Measurements from ENCODE around the gene EFNA4. TPM values are rescaled to one million over a fixed set of nuclear protein-coding genes. Genes with fewer than 3 reads are reported as not detected.
A peak's percentile ranks its signal among the peaks of the same experiment; 100 is the strongest.

The EFNA4 gene
- total and polyA plus RNA-seq, 2 experiments from 2014 or later = 4.6 to 5.5 TPM

GRCh38 chr1:155049651-155050559 is 13.6 kb upstream of the EFNA4 start:
- Histone ChIP-seq H3K27me3 (replicated peaks; ENCODE audit: insufficient read depth) (no peaks in the 10 kb centered on the region), H3K4me1 (ENCODE audit: insufficient read depth) (peaks cover 13% of the 10 kb centered on the region), H3K9me2 (ENCODE audit: insufficient read depth) (no peaks in the 10 kb centered on the region), H3K9me3 (ENCODE audit: low read depth) (no peaks in the 10 kb centered on the region), H3K9ac (peak overlapping the region; percentile 59), H3K79me2 (ENCODE audit: insufficient read depth) (no peaks in the 10 kb centered on the region), H3K4me3 (peak overlapping the region; percentile 74), H3K4me2 (ENCODE audit: unreplicated experiment) (peak overlapping the region; percentile 73), H3K27ac (no peak overlapping the region), H4K20me1 (ENCODE audit: insufficient read depth) (no peaks in the 10 kb centered on the region), H2AFZ (peak overlapping the region; percentile 90), H3F3A (ENCODE audit: insufficient read depth) (peaks cover 10% of the 10 kb centered on the region), H3K36me3 (ENCODE audit: low read depth) (no peaks in the 10 kb centered on the region)
- in situ Hi-C loops (cut with MboI) = no loop called here
- 16 to 18% methylated on average over 7 to 10 of the region's 10 CpGs for WGBS, 2 experiments (ENCODE audit: low coverage in 1 of 2, low lambda C conversion rate in 2 of 2, missing lambda C conversion rate in 2 of 2)
- DNase-seq = peak; percentile 56
- no peak for TF ChIP-seq EZH2 (IDR thresholded peaks at IDR 0.05; ENCODE audit: insufficient read depth, poor library complexity, severe bottlenecking)
- no peak for TF ChIP-seq EZH2phosphoT487 (IDR thresholded peaks at IDR 0.05; ENCODE audit: insufficient read depth, low read depth)

- Histone ChIP-seq H3K9ac (peak within 1 kb of the TSS; percentile 75), H3K27me3 (replicated peaks; ENCODE audit: insufficient read depth) (no peaks in the 10 kb centered on the region), H3K4me2 (ENCODE audit: unreplicated experiment) (peak within 1 kb of the TSS; percentile 84), H3K4me3 (peak within 1 kb of the TSS; percentile 74), H2AFZ (peak within 1 kb of the TSS; percentile 90), H3F3A (ENCODE audit: insufficient read depth) (peaks cover 10% of the 10 kb centered on the region), H3K4me1 (ENCODE audit: insufficient read depth) (peaks cover 9% of the 10 kb centered on the region), H3K9me2 (ENCODE audit: insufficient read depth) (no peaks in the 10 kb centered on the region), H3K9me3 (ENCODE audit: low read depth) (no peaks in the 10 kb centered on the region), H4K20me1 (ENCODE audit: insufficient read depth) (no peaks in the 10 kb centered on the region), H3K36me3 (ENCODE audit: low read depth) (no peaks in the 10 kb centered on the region), H3K27ac (peak within 1 kb of the TSS; percentile 29), H3K79me2 (ENCODE audit: insufficient read depth) (no peaks in the 10 kb centered on the region)
- DNase-seq = peak; percentile 88
- TF ChIP-seq EZH2 (IDR thresholded peaks at IDR 0.05; ENCODE audit: insufficient read depth, poor library complexity, severe bottlenecking) (no peak), EZH2phosphoT487 (IDR thresholded peaks at IDR 0.05; ENCODE audit: insufficient read depth, low read depth) (no peak)
- in situ Hi-C loops (cut with MboI) = no loop called here
- WGBS, 2 experiments (ENCODE audit: low coverage in 1 of 2, low lambda C conversion rate in 2 of 2, missing lambda C conversion rate in 2 of 2) = 1% methylated on average over 52 to 77 of the region's 99 CpGs
These were observed 12.8 kb upstream of the EFNA4 start, which contains the start of gene ADAM15 for GRCh38 chr1:155050560-155051341. Gene ADAM15, plus strand, starts transcription at chr1:155051316. Its CDS starts 71 bp downstream, at chr1:155051387.

GRCh38 chr1:155051342-155051776 is 12.2 kb upstream of the EFNA4 start:
- no peaks in the 10 kb centered on the region for H3K9me3 ChIP-seq (ENCODE audit: low read depth)
- in situ Hi-C loops (cut with MboI) = no loop called here
- H3K36me3 ChIP-seq (ENCODE audit: low read depth) = no peaks in the 10 kb centered on the region
- peak overlapping the region; percentile 70 for H2AFZ ChIP-seq
- H3K4me3 ChIP-seq = peak overlapping the region; percentile 74
- peaks cover 9% of the 10 kb centered on the region for H3K4me1 ChIP-seq (ENCODE audit: insufficient read depth)
- peaks cover 10% of the 10 kb centered on the region for H3F3A ChIP-seq (ENCODE audit: insufficient read depth)
- H3K9ac ChIP-seq = peak overlapping the region; percentile 75
- H3K27ac ChIP-seq = no peak overlapping the region
- no peak for DNase-seq
- no peaks in the 10 kb centered on the region for H3K79me2 ChIP-seq (ENCODE audit: insufficient read depth)
- TF ChIP-seq EZH2phosphoT487 (IDR thresholded peaks at IDR 0.05; ENCODE audit: insufficient read depth, low read depth) (no peak), EZH2 (IDR thresholded peaks at IDR 0.05; ENCODE audit: insufficient read depth, poor library complexity, severe bottlenecking) (no peak)
- H4K20me1 ChIP-seq (ENCODE audit: insufficient read depth) = no peaks in the 10 kb centered on the region
- H3K27me3 ChIP-seq (replicated peaks; ENCODE audit: insufficient read depth) = no peaks in the 10 kb centered on the region
- H3K4me2 ChIP-seq (ENCODE audit: unreplicated experiment) = peak overlapping the region; percentile 84
- no peaks in the 10 kb centered on the region for H3K9me2 ChIP-seq (ENCODE audit: insufficient read depth)
- 2% methylated on average over 20 to 30 of the region's 31 CpGs for WGBS, 2 experiments (ENCODE audit: low coverage in 1 of 2, low lambda C conversion rate in 2 of 2, missing lambda C conversion rate in 2 of 2)

- H3K4me2 ChIP-seq (ENCODE audit: unreplicated experiment) = peak overlapping the region; percentile 84
- WGBS, 2 experiments (ENCODE audit: low coverage in 1 of 2, low lambda C conversion rate in 2 of 2, missing lambda C conversion rate in 2 of 2) = 0 to 1% methylated on average over 19 to 26 of the region's 27 CpGs
- no peak for TF ChIP-seq EZH2phosphoT487 (IDR thresholded peaks at IDR 0.05; ENCODE audit: insufficient read depth, low read depth)
- TF ChIP-seq EZH2 (IDR thresholded peaks at IDR 0.05; ENCODE audit: insufficient read depth, poor library complexity, severe bottlenecking) = no peak
These were observed 11.7 kb upstream of the EFNA4 start for GRCh38 chr1:155051777-155052398.

More at GRCh38 chr1:155051777-155052398, 11.7 kb upstream of the EFNA4 start:
- Histone ChIP-seq H3F3A (ENCODE audit: insufficient read depth) (peaks cover 10% of the 10 kb centered on the region), H3K9me2 (ENCODE audit: insufficient read depth) (no peaks in the 10 kb centered on the region), H3K4me1 (ENCODE audit: insufficient read depth) (peaks cover 9% of the 10 kb centered on the region), H3K9ac (peak overlapping the region; percentile 75), H3K79me2 (ENCODE audit: insufficient read depth) (no peaks in the 10 kb centered on the region), H2AFZ (peak overlapping the region; percentile 70), H3K4me3 (peak overlapping the region; percentile 74), H3K27ac (no peak overlapping the region), H3K36me3 (ENCODE audit: low read depth) (no peaks in the 10 kb centered on the region), H4K20me1 (ENCODE audit: insufficient read depth) (no peaks in the 10 kb centered on the region), H3K9me3 (ENCODE audit: low read depth) (no peaks in the 10 kb centered on the region), H3K27me3 (replicated peaks; ENCODE audit: insufficient read depth) (no peaks in the 10 kb centered on the region)
- in situ Hi-C loops (cut with MboI) = no loop called here
- peak; percentile 69 for DNase-seq

Measured in GM23248 (cell line).